ENCODE results near the gene AKAP10.

The AKAP10 gene

GRCh38 chr17:19946921-19947320 is 30.7 kb downstream of the AKAP10 start:
- H3K27ac ChIP-seq = no peak overlapping the region
- TF ChIP-seq, protein P1, sequence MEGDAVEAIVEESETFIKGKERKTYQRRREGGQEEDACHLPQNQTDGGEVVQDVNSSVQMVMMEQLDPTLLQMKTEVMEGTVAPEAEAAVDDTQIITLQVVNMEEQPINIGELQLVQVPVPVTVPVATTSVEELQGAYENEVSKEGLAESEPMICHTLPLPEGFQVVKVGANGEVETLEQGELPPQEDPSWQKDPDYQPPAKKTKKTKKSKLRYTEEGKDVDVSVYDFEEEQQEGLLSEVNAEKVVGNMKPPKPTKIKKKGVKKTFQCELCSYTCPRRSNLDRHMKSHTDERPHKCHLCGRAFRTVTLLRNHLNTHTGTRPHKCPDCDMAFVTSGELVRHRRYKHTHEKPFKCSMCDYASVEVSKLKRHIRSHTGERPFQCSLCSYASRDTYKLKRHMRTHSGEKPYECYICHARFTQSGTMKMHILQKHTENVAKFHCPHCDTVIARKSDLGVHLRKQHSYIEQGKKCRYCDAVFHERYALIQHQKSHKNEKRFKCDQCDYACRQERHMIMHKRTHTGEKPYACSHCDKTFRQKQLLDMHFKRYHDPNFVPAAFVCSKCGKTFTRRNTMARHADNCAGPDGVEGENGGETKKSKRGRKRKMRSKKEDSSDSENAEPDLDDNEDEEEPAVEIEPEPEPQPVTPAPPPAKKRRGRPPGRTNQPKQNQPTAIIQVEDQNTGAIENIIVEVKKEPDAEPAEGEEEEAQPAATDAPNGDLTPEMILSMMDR (IDR thresholded peaks at IDR 0.05) = no peak
- TF ChIP-seq ZFX (IDR thresholded peaks at IDR 0.05; ENCODE audit: borderline replicate concordance) = no peak

GRCh38 chr17:19945009-19945626 is 32.5 kb downstream of the AKAP10 start:
- H3K27ac ChIP-seq = no peak overlapping the region
- TF ChIP-seq, protein P1 (IDR thresholded peaks at IDR 0.05) = no peak
- TF ChIP-seq ZFX (IDR thresholded peaks at IDR 0.05; ENCODE audit: borderline replicate concordance) = no peak

GRCh38 chr17:19943599-19943998 is 34.0 kb downstream of the AKAP10 start:
- TF ChIP-seq, protein P1 (IDR thresholded peaks at IDR 0.05) = no peak
- no peak overlapping the region for H3K27ac ChIP-seq

DNA sequence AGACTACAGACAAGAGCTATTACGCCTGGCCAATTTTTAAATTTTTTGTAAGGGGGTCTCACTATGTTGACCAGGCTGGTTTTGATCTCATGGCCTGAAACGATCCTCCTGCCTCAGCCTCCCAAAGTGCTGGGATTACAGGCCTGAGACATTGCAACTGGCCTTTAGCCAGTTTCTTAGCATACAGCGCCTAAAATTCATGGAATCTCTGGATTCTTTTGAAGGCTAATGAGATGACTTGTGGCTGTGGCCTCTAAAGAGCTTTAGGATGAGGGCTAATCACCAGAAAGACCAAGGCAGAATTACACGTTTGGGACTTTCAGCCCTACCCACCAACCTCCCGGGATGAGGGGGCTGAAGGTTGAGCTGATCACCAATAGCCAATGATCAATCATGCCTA is 34.6 kb downstream of the AKAP10 start:
- H3K27ac ChIP-seq = no peak overlapping the region
- no peak for TF ChIP-seq ZFX (IDR thresholded peaks at IDR 0.05; ENCODE audit: borderline replicate concordance)
- TF ChIP-seq, protein P1 (IDR thresholded peaks at IDR 0.05) = no peak

DNA sequence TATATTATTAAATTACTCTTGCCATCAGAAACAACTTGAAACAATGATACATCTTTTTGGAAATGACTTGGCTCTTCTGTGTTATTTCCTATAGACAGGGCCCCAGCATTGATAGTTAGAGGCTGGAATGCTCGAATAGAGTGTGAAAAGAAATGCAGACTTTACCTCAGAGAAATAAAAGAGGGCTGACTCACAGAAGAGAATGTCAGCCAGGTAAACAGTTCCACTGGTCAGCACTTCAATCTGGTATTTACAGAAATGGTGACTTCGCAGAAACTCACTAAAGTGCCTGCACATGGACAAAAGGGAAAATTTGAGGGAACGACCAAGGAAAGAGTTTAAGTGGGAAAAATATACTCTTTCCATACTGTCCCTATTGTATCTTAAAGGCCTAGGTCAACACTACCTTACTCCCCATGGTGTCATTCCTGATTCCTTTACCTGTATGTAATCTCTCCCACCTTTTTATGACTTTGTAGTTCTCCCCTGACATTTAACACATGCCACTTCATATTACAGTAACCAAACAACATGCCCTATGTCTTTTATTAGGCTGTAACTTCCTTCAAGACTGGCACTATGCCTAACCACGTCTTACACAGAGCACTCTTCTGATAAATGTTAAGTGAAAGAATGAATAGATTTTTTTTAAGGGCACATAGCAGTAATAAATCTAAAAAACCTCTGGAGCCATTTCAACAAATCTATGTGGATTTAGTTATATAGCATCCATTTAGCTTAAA is 36.7 kb downstream of the AKAP10 start:
- peak overlapping the region; percentile 68 for H3K27ac ChIP-seq
- TF ChIP-seq, protein P1 (IDR thresholded peaks at IDR 0.05) = no peak
- TF ChIP-seq ZFX (IDR thresholded peaks at IDR 0.05; ENCODE audit: borderline replicate concordance) = no peak

DNA sequence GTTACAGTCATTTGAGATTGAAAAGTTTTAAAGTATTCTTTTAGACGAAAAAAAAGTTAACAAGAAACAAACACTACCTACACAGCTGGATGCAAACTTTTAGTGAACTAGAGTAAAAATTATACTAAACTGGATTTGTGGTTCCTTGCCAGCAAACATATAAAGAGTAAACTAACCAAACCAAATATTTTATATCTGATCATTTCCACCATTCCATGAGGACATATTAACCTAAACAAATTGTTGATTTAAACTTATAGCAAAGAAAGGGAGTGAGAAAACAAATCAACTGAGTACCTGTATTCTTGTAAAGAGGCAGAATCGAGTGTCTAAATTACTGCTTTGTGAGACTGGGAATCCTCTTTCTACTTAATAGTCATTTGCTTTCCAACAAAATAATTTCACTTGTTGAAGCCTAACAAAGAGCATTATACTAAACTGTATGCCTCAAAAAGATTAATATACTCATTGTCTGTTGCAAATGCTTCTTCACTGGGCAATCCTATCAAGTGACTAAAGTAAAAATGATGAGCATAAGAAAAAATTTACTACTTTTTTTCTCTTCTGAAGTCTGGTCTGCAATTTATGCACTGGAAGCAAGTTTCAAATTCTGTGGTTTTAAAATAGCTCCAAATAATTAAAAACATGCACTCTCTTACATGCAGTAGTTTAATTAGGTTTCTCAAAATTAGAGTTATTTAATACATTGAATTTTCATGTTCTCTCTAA is 37.5 kb downstream of the AKAP10 start:
- peak overlapping the region; percentile 68 for H3K27ac ChIP-seq
- TF ChIP-seq, protein P1 (IDR thresholded peaks at IDR 0.05) = no peak
- no peak for TF ChIP-seq ZFX (IDR thresholded peaks at IDR 0.05; ENCODE audit: borderline replicate concordance)

DNA sequence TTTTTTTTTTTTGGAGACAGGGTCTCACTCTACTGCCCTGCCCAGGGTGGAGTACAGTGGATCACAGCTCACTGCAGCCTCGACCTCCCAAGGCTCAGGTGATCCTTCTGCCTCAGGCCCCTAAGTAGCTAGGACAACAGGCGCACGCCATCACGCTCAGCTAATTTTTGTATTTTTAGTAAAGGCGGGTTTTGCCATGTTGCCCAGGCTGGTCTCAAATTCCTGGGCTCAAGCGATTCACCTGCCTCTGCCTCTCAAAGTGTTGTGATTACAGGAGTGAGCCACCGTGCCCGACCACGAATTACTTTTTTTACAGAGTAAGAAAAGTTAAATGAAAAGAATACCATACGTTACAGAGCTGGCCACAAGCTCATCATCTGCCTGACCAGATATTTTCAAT is 38.9 kb downstream of the AKAP10 start:
- H3K27ac ChIP-seq = peak overlapping the region; percentile 68
- TF ChIP-seq, protein P1 (IDR thresholded peaks at IDR 0.05) = no peak
- no peak for TF ChIP-seq ZFX (IDR thresholded peaks at IDR 0.05; ENCODE audit: borderline replicate concordance)

Data from 22Rv1 (cell line).